IPS-NIHi7 (cell line): ENCODE measurements around the gene FREY1.

Experiments used
- DNase-seq: peaks from one replicate; pipeline ENCODE4 v3.0.0; 2012; ENCODE audit warnings: mixed read lengths; ENCODE audit errors: extremely low spot score

Gene FREY1

GRCh38 chr11:45928535-45929215 is 21.6 kb upstream of the FREY1 start:
- DNase-seq: no peak

GRCh38 chr11:45927684-45928413 is 20.8 kb upstream of the FREY1 start:
- DNase-seq: no peak

- DNase-seq: no peak
These were observed 20.2 kb upstream of the FREY1 start for GRCh38 chr11:45927332-45927683.

- no peak for DNase-seq
These were observed 19.7 kb upstream of the FREY1 start for GRCh38 chr11:45926536-45927331.

GRCh38 chr11:45926001-45926401 is 18.9 kb upstream of the FREY1 start:
- DNase-seq: no peak

GRCh38 chr11:45925550-45925949 is 18.5 kb upstream of the FREY1 start:
- no peak for DNase-seq

GRCh38 chr11:45924927-45925326 is 17.9 kb upstream of the FREY1 start:
- no peak for DNase-seq

- DNase-seq: no peak
These were observed 17.2 kb upstream of the FREY1 start for GRCh38 chr11:45924036-45924915.

- DNase-seq: peak; percentile 96
These were observed 15.5 kb upstream of the FREY1 start, which contains the start of gene LARGE2 for GRCh38 chr11:45922425-45923082. TSS of gene LARGE2 (plus strand) at chr11:45922656. CDS start at chr11:45922883, 227 bp downstream.

GRCh38 chr11:45921561-45922424 is 14.7 kb upstream of the FREY1 start:
- DNase-seq: peak; percentile 90

- DNase-seq: no peak
These were observed 13.7 kb upstream of the FREY1 start for GRCh38 chr11:45920531-45921477.

- DNase-seq: no peak
These were observed 12.9 kb upstream of the FREY1 start for GRCh38 chr11:45919806-45920530.

- no peak for DNase-seq
These were observed 12.0 kb upstream of the FREY1 start for GRCh38 chr11:45918962-45919675.

- peak; percentile 85 for DNase-seq
These were observed 11.4 kb upstream of the FREY1 start for GRCh38 chr11:45918331-45918941.

GRCh38 chr11:45917623-45918330 is 10.7 kb upstream of the FREY1 start, which contains the start of gene PEX16:
TSS of gene PEX16 (minus strand) at chr11:45917877. CDS start at chr11:45917811, 66 bp downstream.
- peak; percentile 97 for DNase-seq

- no peak for DNase-seq
These were observed 10.2 kb upstream of the FREY1 start for GRCh38 chr11:45917286-45917622.
